Anterior cingulate cortex (tissue), 58 donors: ENCODE measurements around the gene LRRC37A2.
"Not testable (repeated sequence)": the region's sequence is repeated elsewhere in the genome, so short reads cannot be mapped to it uniquely, and the experiment has no call there.

Experiments
- DNase-seq, 58 donors: peaks; one replicate each; lab custom pipeline; 2025; lab: John Stamatoyannopoulos, UW

The LRRC37A2 gene

GRCh38 chr17:46512168-46512567 lies at the start of gene LRRC37A2:
Gene LRRC37A2, plus strand, starts transcription at chr17:46512468. Its CDS starts 245 bp downstream, at chr17:46512713.
- not testable (repeated sequence) for DNase-seq

GRCh38 chr17:46467618-46468017 lies 44.6 kb upstream of the LRRC37A2 start:
- DNase-seq = not testable (repeated sequence)

GRCh38 chr17:46474489-46474888 lies 37.8 kb upstream of the LRRC37A2 start:
- not testable (repeated sequence) for DNase-seq

- not testable (repeated sequence) for DNase-seq
Observed at GRCh38 chr17:46475583-46475982, 36.7 kb upstream of the LRRC37A2 start.

GRCh38 chr17:46478823-46479222 lies 33.4 kb upstream of the LRRC37A2 start:
- not testable (repeated sequence) for DNase-seq

- DNase-seq = not testable (repeated sequence)
Observed at GRCh38 chr17:46481310-46481709, 31.0 kb upstream of the LRRC37A2 start.

GRCh38 chr17:46492021-46492420 lies 20.2 kb upstream of the LRRC37A2 start:
- not testable (repeated sequence) for DNase-seq

GRCh38 chr17:46499437-46500139 lies 12.7 kb upstream of the LRRC37A2 start:
- DNase-seq = not testable (repeated sequence)

GRCh38 chr17:46505896-46506295 lies 6.4 kb upstream of the LRRC37A2 start:
- not testable (repeated sequence) for DNase-seq

GRCh38 chr17:46534716-46535115 lies 22.4 kb downstream of the LRRC37A2 start:
- not testable (repeated sequence) for DNase-seq

- DNase-seq = not testable (repeated sequence)
Observed at GRCh38 chr17:46548607-46549006, 36.3 kb downstream of the LRRC37A2 start.

GRCh38 chr17:46559155-46559554 lies 46.9 kb downstream of the LRRC37A2 start:
- DNase-seq = not testable (repeated sequence)

- not testable (repeated sequence) for DNase-seq
Observed at GRCh38 chr17:46560048-46560447, 47.8 kb downstream of the LRRC37A2 start.

- DNase-seq = not testable (repeated sequence)
Observed at GRCh38 chr17:46566284-46566683, 54.0 kb downstream of the LRRC37A2 start.

- not testable (repeated sequence) for DNase-seq
Observed at GRCh38 chr17:46566980-46567379, 54.7 kb downstream of the LRRC37A2 start.

- not testable (repeated sequence) for DNase-seq
Observed at GRCh38 chr17:46571796-46572195, 59.5 kb downstream of the LRRC37A2 start.

- not testable (repeated sequence) for DNase-seq
Observed at GRCh38 chr17:46579083-46580075, 67.1 kb downstream of the LRRC37A2 start, which contains the start of gene ARL17A. Gene ARL17A, minus strand, starts transcription at chr17:46579691. Its CDS starts 3,369 bp downstream, at chr17:46576322.

GRCh38 chr17:46580082-46580481 lies 67.8 kb downstream of the LRRC37A2 start:
- DNase-seq = not testable (repeated sequence)

- not testable (repeated sequence) for DNase-seq
Observed at GRCh38 chr17:46585444-46585843, 73.2 kb downstream of the LRRC37A2 start.
